Calu3 (cell line): Measurements from ENCODE around the gene CACNB3. TPM values are rescaled to one million over a fixed set of nuclear protein-coding genes. Genes with fewer than 3 reads are reported as not detected.
"Not testable (repeated sequence)": the region's sequence is repeated elsewhere in the genome, so short reads cannot be mapped to it uniquely, and the experiment has no call there.

Experiments used
- BruUV-seq: library from RNA; stranded (reverse); fragments of 400-500 nt; replicated peaks from 2 replicates; lab custom pipeline; 2021; lab: Mats Ljungman, UMichigan
- CTCF ChIA-PET: fragments of 300-600 bp; sonication (Branson Sonifier 250); formaldehyde crosslinking; loops from one replicate; lab custom pipeline; 2022; ENCODE audit warnings: antibody characterized with exemption; lab: Charles Lee
- DNase-seq: peaks from one replicate; pipeline ENCODE4 v3.0.0; 2022
- H3K27ac Mint-ChIP-seq: one replicate; pipeline ENCODE4 v1.8.0; 2022; ENCODE audit warnings: mixed read lengths; ENCODE audit not compliant: unreplicated experiment
- H3K27me3 Mint-ChIP-seq: one replicate; pipeline ENCODE4 v1.8.0; 2022; ENCODE audit warnings: mixed read lengths; ENCODE audit not compliant: unreplicated experiment
- H3K36me3 Mint-ChIP-seq: one replicate; pipeline ENCODE4 v1.8.0; 2022; ENCODE audit warnings: mild to moderate bottlenecking, moderate library complexity, mixed read lengths; ENCODE audit not compliant: insufficient read depth, unreplicated experiment
- H3K4me1 Mint-ChIP-seq: one replicate; pipeline ENCODE4 v1.8.0; 2022; ENCODE audit warnings: mild to moderate bottlenecking, low read depth, mixed read lengths; ENCODE audit not compliant: unreplicated experiment
- H3K4me3 Mint-ChIP-seq: one replicate; pipeline ENCODE4 v1.8.0; 2022; ENCODE audit warnings: mild to moderate bottlenecking, low read depth, moderate library complexity, mixed read lengths; ENCODE audit not compliant: unreplicated experiment
- H3K9me3 Mint-ChIP-seq: one replicate; pipeline ENCODE4 v1.8.0; 2022; ENCODE audit warnings: low read depth, mixed read lengths; ENCODE audit not compliant: unreplicated experiment
- CTCF ChIP-seq: fragments of 200-600 bp; IDR thresholded peaks from one replicate; pipeline ENCODE4 v1.8.0; 2022; ENCODE audit warnings: antibody characterized with exemption; ENCODE audit not compliant: unreplicated experiment
- intact Hi-C: fragments of 100-400 bp; cut with micrococcal nuclease; formaldehyde crosslinking; loops from one replicate; pipeline ENCODE4 v1.10.0; 2022; ENCODE audit not compliant: unreplicated experiment
- total RNA-seq: library from RNA; stranded (reverse); gene quantifications from 2 replicates; pipeline ENCODE4 v1.2.3, GENCODE V29; 2022

Gene CACNB3
- total RNA-seq, 1 experiment from 2014 or later, result 21.1 TPM

GRCh38 chr12:48856379-48856778 is 38.1 kb downstream of the CACNB3 start:
- H3K4me3 Mint-ChIP-seq, result no peak overlapping the region
- H3K36me3 Mint-ChIP-seq, result peaks cover 32% of the 10 kb centered on the region
- TF ChIP-seq CTCF, result no peak
- CTCF ChIA-PET, result interaction anchor here (1.4 kb wide), 1 partner anchor 9 kb away, joined by 3 read pairs; the partner anchor contains the start of gene RND1
- H3K27ac Mint-ChIP-seq, result no peak overlapping the region
- intact Hi-C loops, result loop anchor here (10.0 kb wide), 1 partner anchor 118 kb away; the partner anchor contains the start of genes WNT1 and WNT10B
- no peaks in the 10 kb centered on the region for H3K9me3 Mint-ChIP-seq
- DNase-seq, result no peak
- no peaks in the 10 kb centered on the region for H3K27me3 Mint-ChIP-seq
- no TSS peak for BruUV-seq
- peaks cover 19% of the 10 kb centered on the region for H3K4me1 Mint-ChIP-seq

- intact Hi-C loops, result loop anchor here (10.0 kb wide), 1 partner anchor 117 kb away; the partner anchor contains the start of genes WNT1 and WNT10B
- DNase-seq, result no peak
- no peaks in the 10 kb centered on the region for H3K27me3 Mint-ChIP-seq
- H3K9me3 Mint-ChIP-seq, result no peaks in the 10 kb centered on the region
- H3K27ac Mint-ChIP-seq, result no peak overlapping the region
- H3K4me3 Mint-ChIP-seq, result no peak overlapping the region
- no peak for TF ChIP-seq CTCF
- H3K36me3 Mint-ChIP-seq, result peaks cover 22% of the 10 kb centered on the region
- BruUV-seq, result no TSS peak
- peaks cover 21% of the 10 kb centered on the region for H3K4me1 Mint-ChIP-seq
- CTCF ChIA-PET, result interaction anchor here (0.6 to 1.4 kb wide), 2 partner anchors 8 to 117 kb away, joined by 3 to 6 read pairs; partner anchors contain the start of gene RND1
Observed at GRCh38 chr12:48857278-48857994, 39.1 kb downstream of the CACNB3 start.

GRCh38 chr12:48858043-48858442 is 39.7 kb downstream of the CACNB3 start:
- Mint-ChIP-seq H3K36me3 (peaks cover 16% of the 10 kb centered on the region), H3K9me3 (no peaks in the 10 kb centered on the region), H3K27me3 (no peaks in the 10 kb centered on the region), H3K4me1 (peaks cover 15% of the 10 kb centered on the region), H3K4me3 (no peak overlapping the region), H3K27ac (no peak overlapping the region)
- intact Hi-C loops, result loop anchor here (10.0 kb wide), 1 partner anchor 117 kb away; the partner anchor contains the start of genes WNT1 and WNT10B
- BruUV-seq, result no TSS peak
- TF ChIP-seq CTCF, result no peak
- no peak for DNase-seq
- CTCF ChIA-PET, result interaction anchor here (0.6 kb wide), 1 partner anchor 1016 kb away, joined by 6 read pairs; no protein-coding TSS in a partner anchor

- CTCF ChIA-PET, result no interaction called here
- intact Hi-C loops, result loop anchor here (10.0 kb wide), 1 partner anchor 115 kb away; the partner anchor contains the start of genes WNT1 and WNT10B
- DNase-seq, result no peak
- H3K4me3 Mint-ChIP-seq, result no peak overlapping the region
- H3K9me3 Mint-ChIP-seq, result no peaks in the 10 kb centered on the region
- no peaks in the 10 kb centered on the region for H3K27me3 Mint-ChIP-seq
- H3K36me3 Mint-ChIP-seq, result peaks cover 19% of the 10 kb centered on the region
- H3K4me1 Mint-ChIP-seq, result peaks cover 19% of the 10 kb centered on the region
- no peak for TF ChIP-seq CTCF
- no TSS peak for BruUV-seq
- H3K27ac Mint-ChIP-seq, result no peak overlapping the region
Observed at GRCh38 chr12:48859607-48860006, 41.3 kb downstream of the CACNB3 start.

- intact Hi-C loops, DNase-seq, CTCF ChIA-PET, H3K9me3 Mint-ChIP-seq, H3K4me3 Mint-ChIP-seq, BruUV-seq, H3K27ac Mint-ChIP-seq, H3K27me3 Mint-ChIP-seq: not testable (repeated sequence)
- peaks cover 26% of the 10 kb centered on the region for H3K36me3 Mint-ChIP-seq
- peaks cover 24% of the 10 kb centered on the region for H3K4me1 Mint-ChIP-seq
Observed at GRCh38 chr12:48860236-48860635, 41.9 kb downstream of the CACNB3 start.
